ENCODE measurements around the gene NT5DC4.

GRCh38 chr2:112671801-112672200 lies 49.0 kb upstream of the NT5DC4 start:
- TF ChIP-seq CTCF (IDR thresholded peaks at IDR 0.05; ENCODE audit: low read depth, low read length, poor library complexity, severe bottlenecking) (no peak), EZH2phosphoT487 (IDR thresholded peaks at IDR 0.05; ENCODE audit: borderline replicate concordance, low read length) (no peak)

All from DOHH2 (cell line).